Ureter (tissue), 1 donor: Measurements from ENCODE around the gene CDK10. TPM values are rescaled to one million over a fixed set of nuclear protein-coding genes. Genes with fewer than 3 reads are reported as not detected.
A peak's percentile ranks its signal among the peaks of the same experiment; 100 is the strongest.

Experiments used
- DNase-seq: peaks from one replicate; pipeline ENCODE4 v3.0.0-alpha.2; 2020; ENCODE audit warnings: low spot score
- total RNA-seq: library from RNA; stranded (reverse); gene quantifications from one replicate; pipeline ENCODE4 v1.2.4, GENCODE V29; 2023
- donor health status: DM: yes; HTN: yes; CAD: no.

The CDK10 gene
- total RNA-seq, 1 donor from 2014 or later = 89.8 TPM

- DNase-seq = no peak
These were observed 25.2 kb downstream of the CDK10 start for GRCh38 chr16:89711601-89712273.

DNA sequence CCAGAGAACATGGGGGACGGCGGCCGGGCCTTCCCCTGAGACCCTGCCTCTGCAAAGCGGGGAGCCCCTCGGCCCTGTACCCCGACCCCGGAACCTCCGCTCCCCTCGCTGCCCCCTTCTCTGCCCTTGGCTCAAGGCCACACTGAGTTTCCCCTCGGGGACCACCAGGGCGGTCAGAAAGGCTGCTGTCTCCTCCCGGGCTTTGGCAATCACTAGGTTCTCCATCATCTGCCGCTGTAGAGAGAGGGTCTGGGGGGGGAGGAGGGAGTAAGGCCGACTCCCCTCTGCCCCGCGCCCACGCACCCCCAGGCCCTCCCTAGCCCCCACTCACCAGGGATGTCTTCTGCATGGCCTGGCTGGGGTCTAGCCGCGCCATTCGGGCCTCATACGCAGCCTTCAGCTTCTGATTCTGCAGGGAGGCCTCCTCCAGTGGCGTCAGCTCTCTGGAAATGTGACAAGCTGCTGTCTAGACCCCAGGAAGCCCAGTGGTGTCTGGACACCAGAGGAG is 25.8 kb downstream of the CDK10 start:
- no peak for DNase-seq

DNA sequence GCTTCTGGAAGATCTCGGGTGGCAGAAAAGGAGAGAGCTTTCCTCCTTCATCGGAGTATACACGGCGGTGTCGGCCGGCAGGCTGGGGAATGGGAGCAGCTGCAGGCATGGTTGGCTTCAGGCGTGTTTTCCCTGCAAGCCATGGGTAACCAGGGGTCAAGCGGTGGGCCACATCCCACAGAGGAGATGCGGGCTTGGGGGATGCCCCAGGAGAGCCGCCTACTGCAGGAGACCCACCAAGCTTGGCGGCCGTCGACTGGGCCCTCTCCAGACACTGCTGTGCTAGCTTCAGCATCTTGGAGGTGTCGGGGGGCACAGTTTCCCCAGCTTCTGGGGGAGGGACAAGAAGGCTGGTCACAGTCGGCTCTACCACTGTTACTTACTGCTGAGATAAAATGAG is 30.0 kb downstream of the CDK10 start:
- no peak for DNase-seq

DNA sequence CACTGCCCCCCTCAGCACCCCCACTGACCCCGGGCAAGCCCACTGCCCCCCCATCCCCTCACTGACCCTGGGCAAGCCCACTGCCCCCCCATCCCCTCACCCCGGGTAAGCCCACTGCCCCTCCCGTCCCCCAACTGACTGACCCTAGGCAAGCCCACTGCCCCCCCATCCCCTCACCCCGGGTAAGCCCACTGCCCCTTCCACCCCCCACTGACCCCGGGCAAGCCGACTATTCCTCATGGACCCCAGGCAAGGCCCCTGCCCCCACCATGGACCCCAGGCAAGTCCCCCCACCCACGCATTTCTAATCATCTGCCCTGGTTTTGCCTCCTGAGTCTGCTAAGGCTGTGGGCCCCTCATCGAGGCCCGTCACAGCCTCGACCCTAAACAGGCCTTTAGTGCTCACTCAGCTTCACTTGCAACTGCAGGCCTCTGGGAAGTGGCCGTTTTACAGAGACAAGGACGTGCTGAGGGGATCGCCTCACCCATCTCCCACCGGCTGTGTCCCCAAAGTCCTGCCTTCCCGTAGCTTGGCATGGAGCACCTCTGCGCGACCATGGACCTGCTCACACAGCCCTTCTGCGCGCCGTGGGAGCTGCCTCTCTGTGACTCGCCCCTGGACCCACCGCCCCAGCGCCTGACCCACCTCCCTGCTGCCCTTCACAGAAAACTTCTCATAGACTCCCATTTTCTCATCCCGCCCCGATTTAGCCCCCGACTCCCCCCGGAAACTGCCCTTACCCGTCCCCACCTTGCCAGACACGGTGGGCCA is 30.6 kb downstream of the CDK10 start:
- DNase-seq = no peak

DNA sequence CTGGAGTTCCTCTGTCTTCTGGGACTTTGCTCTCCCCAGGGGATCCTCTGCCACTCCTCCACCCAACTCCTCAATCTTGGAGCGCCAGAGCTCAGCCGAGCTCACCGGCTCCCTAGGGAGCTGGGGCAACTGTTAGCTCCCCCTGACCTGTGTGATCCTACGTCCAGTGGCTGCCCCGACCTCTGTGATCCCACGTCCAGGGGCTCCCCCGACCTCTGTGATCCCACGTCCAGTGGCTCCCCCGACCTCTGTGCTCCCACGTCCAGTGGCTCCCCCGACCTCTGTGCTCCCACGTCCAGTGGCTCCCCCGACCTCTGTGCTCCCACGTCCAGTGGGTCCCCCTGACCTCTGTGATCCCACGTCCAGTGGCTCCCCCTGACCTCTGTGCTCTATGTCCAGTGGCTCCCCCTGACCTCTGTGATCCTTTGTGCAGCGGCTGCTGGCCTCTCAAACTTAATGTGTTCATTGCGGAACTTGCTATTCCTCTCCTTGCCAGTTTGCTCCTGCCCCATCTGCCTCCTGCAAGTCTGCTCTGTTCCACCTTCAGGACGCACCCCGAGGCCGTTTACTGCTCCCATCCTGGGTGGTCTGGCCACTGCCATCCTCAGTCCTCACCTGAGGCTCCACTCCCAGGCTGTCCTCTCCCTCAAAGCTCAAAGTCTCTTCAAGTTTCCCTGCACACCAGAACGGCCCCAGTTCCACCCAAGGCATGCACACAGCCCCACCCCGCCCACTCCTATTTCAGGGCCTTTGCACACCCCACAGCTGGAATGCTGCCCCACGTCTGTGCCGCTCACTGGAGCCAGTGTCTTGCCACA is 31.4 kb downstream of the CDK10 start:
- no peak for DNase-seq

DNA sequence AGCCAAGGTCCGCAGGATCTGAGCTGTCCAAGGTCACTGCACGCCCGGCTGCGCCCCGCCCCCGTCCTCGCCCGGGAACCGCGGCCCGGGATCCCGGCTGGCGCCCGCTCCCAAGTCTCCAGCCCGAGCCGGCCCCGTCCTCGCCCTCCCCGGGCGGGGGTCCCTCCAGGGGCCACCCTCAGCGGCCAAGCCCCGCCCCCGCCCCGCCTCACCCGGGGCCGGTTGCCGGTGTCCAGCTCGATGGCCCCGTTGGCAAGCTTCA is 34.0 kb downstream of the CDK10 start:
- DNase-seq = no peak

DNA sequence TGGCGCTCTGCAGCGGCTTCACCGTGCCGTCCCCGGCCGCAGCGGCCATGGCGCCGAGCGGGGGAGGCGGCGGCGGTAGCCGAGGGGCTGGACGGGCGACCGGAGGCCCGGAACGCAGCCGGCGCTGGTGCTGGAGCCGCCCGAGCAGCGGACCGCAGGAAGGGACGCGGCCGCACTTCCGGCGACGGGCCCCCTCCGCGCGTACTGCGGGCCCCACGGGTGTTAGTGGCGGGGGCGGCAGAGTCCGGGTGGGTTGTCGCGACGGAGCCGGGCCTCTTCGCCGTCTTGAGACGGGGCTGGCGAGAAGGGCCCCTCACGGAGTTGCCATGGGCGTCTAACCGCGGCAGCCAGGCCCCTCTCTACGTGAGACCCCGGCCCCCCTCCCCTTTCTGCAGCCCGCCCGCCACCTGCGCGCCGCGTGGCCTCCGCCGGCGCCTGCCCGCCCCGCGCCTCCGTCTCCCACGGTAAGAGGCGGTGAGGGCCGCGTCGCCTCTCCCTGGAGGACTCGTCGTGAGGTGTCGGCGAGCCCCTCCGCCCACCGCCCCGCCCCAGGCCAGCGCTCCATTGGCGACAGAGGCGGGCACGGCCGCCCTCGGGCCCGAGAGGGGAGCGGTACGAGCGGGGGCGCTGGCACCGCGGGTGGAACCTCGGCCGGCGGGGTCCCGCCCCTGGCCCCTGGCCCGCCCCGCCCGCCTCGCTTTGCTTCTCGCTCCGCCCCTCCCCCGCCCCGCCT is 34.5 kb downstream of the CDK10 start, which contains the start of the genes VPS9D1 and ZNF276:
VPS9D1 (minus strand) TSS at position 86 of the 733 bp plus-strand sequence; CDS start at position 49, 37 bp downstream.
ZNF276 (plus strand) TSS at position 725 of the 733 bp plus-strand sequence. CDS start 104 bp downstream, outside the sequence.
- peak; percentile 79 for DNase-seq

GRCh38 chr16:89721546-89722391 is 35.3 kb downstream of the CDK10 start:
- peak; percentile 76 for DNase-seq

GRCh38 chr16:89722392-89723278 is 36.1 kb downstream of the CDK10 start:
- peak; percentile 85 for DNase-seq

GRCh38 chr16:89723279-89724250 is 37.1 kb downstream of the CDK10 start:
- no peak for DNase-seq

GRCh38 chr16:89727406-89728120 is 41.1 kb downstream of the CDK10 start:
- DNase-seq = no peak

DNA sequence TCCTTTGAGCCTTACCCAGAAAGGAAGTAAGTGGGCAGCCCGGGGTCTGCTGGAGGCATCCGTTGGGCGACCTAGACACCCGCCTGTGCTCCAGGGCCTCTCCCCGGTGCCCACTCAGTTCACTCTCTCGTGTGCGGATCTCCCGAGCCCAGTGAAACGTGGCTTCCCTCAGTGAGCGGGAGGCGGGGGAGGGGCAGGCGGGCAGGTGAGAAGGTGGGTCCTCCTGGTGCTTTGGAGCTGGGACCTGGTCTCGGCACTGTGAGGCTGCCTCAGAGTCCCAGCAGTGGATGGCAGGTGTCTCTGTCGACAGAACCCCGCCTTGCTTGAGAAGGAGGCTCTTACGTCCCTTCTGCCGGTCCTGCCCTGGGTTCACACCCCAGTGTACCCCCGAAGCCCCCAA is 42.8 kb downstream of the CDK10 start:
- no peak for DNase-seq

DNA sequence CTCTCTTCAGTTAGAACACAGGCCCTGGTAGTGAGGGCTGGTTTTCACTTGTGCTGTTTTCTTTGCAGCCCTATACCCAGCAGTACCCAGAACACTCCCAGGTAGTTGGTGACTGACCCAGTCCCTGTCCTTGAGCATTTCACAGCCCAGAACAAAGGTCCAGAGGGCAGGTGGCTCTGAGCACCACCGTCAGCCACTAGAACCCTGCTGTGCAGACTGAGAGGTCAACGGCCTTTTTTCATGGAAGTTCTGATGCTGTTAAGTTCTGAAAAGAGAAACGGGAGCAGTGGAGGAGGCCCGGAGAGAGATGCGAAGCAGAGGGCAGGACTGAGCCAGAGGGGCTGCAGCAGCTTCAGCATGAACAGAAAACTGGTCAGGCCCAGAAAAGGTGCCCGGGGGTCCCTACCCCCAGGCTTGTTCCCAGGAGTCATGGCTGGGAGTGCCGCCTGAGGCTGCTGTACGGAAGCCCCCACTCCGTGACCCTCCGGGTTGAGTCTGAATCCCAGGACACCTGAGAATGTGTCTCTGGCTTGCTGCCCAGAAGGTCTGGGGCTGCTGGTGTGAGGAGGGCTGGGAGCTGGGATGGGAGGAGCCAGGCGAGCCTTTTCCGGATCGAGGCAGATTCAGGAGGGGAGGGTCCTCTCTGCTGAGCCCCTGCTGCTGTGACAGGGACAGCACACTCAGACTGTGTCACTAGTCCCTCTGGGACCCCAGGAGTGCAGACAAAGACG is 43.5 kb downstream of the CDK10 start:
- DNase-seq = no peak

GRCh38 chr16:89730610-89731234 is 44.2 kb downstream of the CDK10 start:
- no peak for DNase-seq

- DNase-seq = no peak
These were observed 45.8 kb downstream of the CDK10 start for GRCh38 chr16:89732142-89732917.

GRCh38 chr16:89732918-89733242 is 46.4 kb downstream of the CDK10 start:
- DNase-seq = no peak
